DND-41 (cell line): ENCODE data around the gene RBM19.

Experiments used
- ATAC-seq: fragments of 200-7000 bp; cut with Tn5 transposase; 3 replicates; pipeline ENCODE4 v1.9.1; 2021; ENCODE audit warnings: low read depth; ENCODE audit not compliant: insufficient read depth
- DNase-seq: peaks from one replicate; pipeline ENCODE4 v3.0.0-alpha.2; 2020
- H2AFZ ChIP-seq: 2 replicates; pipeline ENCODE4 v1.6.0; 2012; ENCODE audit warnings: low read depth, low read length
- H3K27ac ChIP-seq: 2 replicates; pipeline ENCODE4 v1.5.1; 2012; ENCODE audit warnings: low read length, inconsistent platforms
- H3K27me3 ChIP-seq: fragments of 200-600 bp; sonication (generic); 2 replicates; pipeline ENCODE4 v1.6.0; 2012; ENCODE audit warnings: low read length, mild to moderate bottlenecking, inconsistent platforms; ENCODE audit not compliant: insufficient read depth, poor library complexity
- H3K36me3 ChIP-seq: 2 replicates; pipeline ENCODE4 v1.5.1; 2012; ENCODE audit warnings: low read length, inconsistent platforms; ENCODE audit not compliant: insufficient read depth
- H3K4me1 ChIP-seq: 2 replicates; pipeline ENCODE4 v1.5.1; 2012; ENCODE audit warnings: mild to moderate bottlenecking, low read length; ENCODE audit not compliant: insufficient read depth
- H3K4me2 ChIP-seq: 2 replicates; pipeline ENCODE4 v1.6.0; 2012; ENCODE audit warnings: mild to moderate bottlenecking, moderate library complexity, low read length, inconsistent platforms; ENCODE audit not compliant: insufficient read depth
- H3K4me3 ChIP-seq, 2 experiments: fragments of 200-600 bp in 1 of 2; shearing (Covaris generic) in 1 of 2; 2 replicates each; pipeline ENCODE4 v1.5.1; 2012 to 2016; ENCODE audit warnings: inconsistent platforms in 2 of 2, low read length in 2 of 2, mild to moderate bottlenecking in 2 of 2, low read depth in 1 of 2, moderate library complexity in 1 of 2
- H3K79me2 ChIP-seq: 2 replicates; pipeline ENCODE4 v1.6.0; 2012; ENCODE audit warnings: low read length, inconsistent platforms; ENCODE audit not compliant: insufficient read depth
- H3K9ac ChIP-seq: 2 replicates; pipeline ENCODE4 v1.6.0; 2012; ENCODE audit warnings: low read depth, mild to moderate bottlenecking, inconsistent platforms, low read length, moderate library complexity
- H3K9me3 ChIP-seq: 2 replicates; pipeline ENCODE4 v1.5.1; 2012; ENCODE audit warnings: low read length, moderate library complexity, mild to moderate bottlenecking, inconsistent platforms; ENCODE audit not compliant: insufficient read depth, severe bottlenecking
- H4K20me1 ChIP-seq: 2 replicates; pipeline ENCODE4 v1.6.0; 2012; ENCODE audit warnings: low read length; ENCODE audit not compliant: insufficient read depth
- EZH2 ChIP-seq: IDR thresholded peaks from 3 replicates; pipeline ENCODE4 v1.6.1; 2012; ENCODE audit warnings: borderline replicate concordance, low read depth, mild to moderate bottlenecking, moderate library complexity, low read length, inconsistent platforms; ENCODE audit not compliant: severe bottlenecking
- TF ChIP-seq, protein P1 (sequence below): IDR thresholded peaks from 2 replicates; pipeline ENCODE4 v1.5.1; 2012; ENCODE audit warnings: borderline replicate concordance, low read length, moderate library complexity, mild to moderate bottlenecking; ENCODE audit not compliant: poor library complexity, severe bottlenecking; ENCODE audit errors: extremely low read depth

The RBM19 gene

DNA sequence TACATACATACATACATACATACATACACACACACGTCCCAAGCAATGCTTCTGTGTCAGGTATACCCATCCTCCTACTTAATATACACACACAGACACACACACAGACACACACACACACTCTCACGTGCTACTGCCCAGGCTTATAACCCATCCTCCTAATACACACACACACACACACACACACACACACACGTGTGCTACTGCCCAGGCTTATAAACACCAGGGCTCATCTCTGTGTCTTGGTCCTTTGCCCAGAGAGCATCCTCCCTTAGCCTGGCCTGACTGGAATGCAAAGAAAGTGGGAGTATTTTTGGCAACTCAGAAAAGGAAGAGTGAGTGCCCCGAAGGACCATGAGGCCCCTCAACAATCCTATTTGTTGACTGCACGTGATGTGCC, 129.0 kb downstream of the RBM19 start:
- H4K20me1 ChIP-seq = peaks cover 5% of the 10 kb centered on the region; the same call in 1 of the 2 replicates
- H3K27ac ChIP-seq = no peak overlapping the region
- no peaks in the 10 kb centered on the region for H3K79me2 ChIP-seq
- no peaks in the 10 kb centered on the region for H3K9me3 ChIP-seq
- H2AFZ ChIP-seq = no peak overlapping the region
- no peak for TF ChIP-seq EZH2
- TF ChIP-seq, protein P1, sequence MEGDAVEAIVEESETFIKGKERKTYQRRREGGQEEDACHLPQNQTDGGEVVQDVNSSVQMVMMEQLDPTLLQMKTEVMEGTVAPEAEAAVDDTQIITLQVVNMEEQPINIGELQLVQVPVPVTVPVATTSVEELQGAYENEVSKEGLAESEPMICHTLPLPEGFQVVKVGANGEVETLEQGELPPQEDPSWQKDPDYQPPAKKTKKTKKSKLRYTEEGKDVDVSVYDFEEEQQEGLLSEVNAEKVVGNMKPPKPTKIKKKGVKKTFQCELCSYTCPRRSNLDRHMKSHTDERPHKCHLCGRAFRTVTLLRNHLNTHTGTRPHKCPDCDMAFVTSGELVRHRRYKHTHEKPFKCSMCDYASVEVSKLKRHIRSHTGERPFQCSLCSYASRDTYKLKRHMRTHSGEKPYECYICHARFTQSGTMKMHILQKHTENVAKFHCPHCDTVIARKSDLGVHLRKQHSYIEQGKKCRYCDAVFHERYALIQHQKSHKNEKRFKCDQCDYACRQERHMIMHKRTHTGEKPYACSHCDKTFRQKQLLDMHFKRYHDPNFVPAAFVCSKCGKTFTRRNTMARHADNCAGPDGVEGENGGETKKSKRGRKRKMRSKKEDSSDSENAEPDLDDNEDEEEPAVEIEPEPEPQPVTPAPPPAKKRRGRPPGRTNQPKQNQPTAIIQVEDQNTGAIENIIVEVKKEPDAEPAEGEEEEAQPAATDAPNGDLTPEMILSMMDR = no peak
- no peaks in the 10 kb centered on the region; the same call in none of the 2 replicates for H3K36me3 ChIP-seq
- H3K4me2 ChIP-seq = no peak overlapping the region
- ATAC-seq (no peak), DNase-seq (no peak)
- H3K27me3 ChIP-seq = no peaks in the 10 kb centered on the region
- no peak overlapping the region for H3K9ac ChIP-seq
- no peak overlapping the region for H3K4me3 ChIP-seq
- H3K4me1 ChIP-seq = no peaks in the 10 kb centered on the region

DNA sequence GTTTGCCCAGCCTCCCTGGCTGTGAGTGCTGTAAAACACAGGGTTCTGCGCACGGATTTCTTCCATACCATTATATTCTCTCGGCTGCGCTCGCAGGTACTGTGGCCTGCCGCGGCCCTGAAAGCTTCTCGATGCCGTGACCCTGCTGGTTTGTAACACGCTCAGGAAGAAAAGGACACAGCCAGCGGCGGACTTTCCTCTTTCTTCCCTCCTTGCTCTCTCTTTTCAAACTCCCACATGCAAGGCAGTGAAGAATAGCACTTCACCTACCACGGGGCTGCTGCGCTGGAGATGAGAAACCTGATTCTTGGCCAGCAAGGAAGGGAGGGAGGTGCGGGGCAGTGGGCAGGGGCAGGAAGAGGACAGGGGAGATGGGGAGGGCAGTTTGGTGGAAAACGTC, 130.2 kb downstream of the RBM19 start:
- ATAC-seq = no peak
- DNase-seq = no peak
- Histone ChIP-seq H3K36me3 (no peaks in the 10 kb centered on the region; the same call in none of the 2 replicates), H3K9me3 (no peaks in the 10 kb centered on the region), H3K27me3 (no peaks in the 10 kb centered on the region), H3K9ac (no peak overlapping the region), H2AFZ (no peak overlapping the region), H3K4me2 (no peak overlapping the region), H3K27ac (no peak overlapping the region), H3K79me2 (no peaks in the 10 kb centered on the region), H3K4me3 (no peak overlapping the region), H4K20me1 (peaks cover 5% of the 10 kb centered on the region; the same call in 1 of the 2 replicates), H3K4me1 (no peaks in the 10 kb centered on the region)
- TF ChIP-seq EZH2 = no peak
- TF ChIP-seq, protein P1 = no peak

DNA sequence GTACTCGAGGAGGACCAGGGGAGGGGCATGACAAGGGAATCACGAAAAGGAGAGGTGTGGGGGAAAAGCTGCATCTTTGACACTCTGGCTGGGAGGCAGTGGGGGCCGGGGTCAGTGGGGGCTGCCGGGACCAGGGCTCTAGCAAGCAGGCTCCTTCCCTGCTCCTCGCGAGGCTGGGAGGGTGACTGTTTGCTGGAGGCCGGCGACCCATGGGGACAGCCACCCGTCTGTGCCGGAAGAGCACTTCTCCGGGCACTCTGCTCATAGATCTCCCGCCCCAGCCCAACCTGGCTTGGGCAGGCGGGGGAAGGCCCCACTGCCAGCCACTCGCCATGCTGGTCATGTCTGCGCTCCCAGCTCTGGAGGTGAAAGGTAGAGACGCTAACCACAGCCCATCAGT, 130.7 kb downstream of the RBM19 start:
- ATAC-seq = no peak
- H3K9ac ChIP-seq = no peak overlapping the region

More for the DNA sequence above, 130.7 kb downstream of the RBM19 start:
- Histone ChIP-seq H3K4me3 (no peak overlapping the region), H2AFZ (no peak overlapping the region), H3K79me2 (no peaks in the 10 kb centered on the region), H3K4me1 (no peaks in the 10 kb centered on the region), H3K9me3 (no peaks in the 10 kb centered on the region), H3K27ac (no peak overlapping the region), H4K20me1 (peaks cover 5% of the 10 kb centered on the region; the same call in 1 of the 2 replicates), H3K36me3 (no peaks in the 10 kb centered on the region; the same call in none of the 2 replicates), H3K4me2 (no peak overlapping the region), H3K27me3 (no peaks in the 10 kb centered on the region)
- DNase-seq = no peak
- TF ChIP-seq, protein P1 = no peak
- no peak for TF ChIP-seq EZH2
